ENCODE results near the gene KPNA3.

DNA sequence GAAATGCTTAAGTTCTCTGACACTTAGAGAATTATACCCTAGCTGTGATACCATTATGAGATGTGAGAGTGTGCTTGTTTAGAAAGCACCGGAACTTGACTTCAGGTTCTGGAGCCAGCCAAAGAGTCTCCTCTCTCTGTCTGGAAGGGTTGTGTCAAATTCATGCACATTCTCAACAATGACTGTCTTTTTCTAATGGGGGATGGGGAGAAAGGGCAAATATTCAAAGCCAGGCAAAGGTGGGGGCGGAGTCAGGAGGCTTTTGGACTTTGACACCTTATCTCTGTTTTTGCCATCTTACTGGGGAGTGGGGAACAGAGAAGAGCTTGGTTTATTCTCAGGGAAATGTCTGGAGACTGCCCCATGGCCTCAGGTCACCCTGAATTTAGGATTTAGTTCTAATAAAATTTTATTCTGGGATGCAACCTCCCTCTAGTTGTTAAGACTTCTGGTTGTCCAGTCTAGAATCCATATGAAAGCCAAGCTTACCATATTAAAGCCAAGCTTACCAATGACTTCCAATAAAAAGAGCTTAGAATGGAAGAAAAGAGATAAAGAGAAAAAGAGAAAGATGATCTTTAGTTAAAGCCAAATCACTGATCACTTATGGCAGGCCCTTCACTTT is 28.2 kb upstream of the KPNA3 start:
- TF ChIP-seq, protein P1, sequence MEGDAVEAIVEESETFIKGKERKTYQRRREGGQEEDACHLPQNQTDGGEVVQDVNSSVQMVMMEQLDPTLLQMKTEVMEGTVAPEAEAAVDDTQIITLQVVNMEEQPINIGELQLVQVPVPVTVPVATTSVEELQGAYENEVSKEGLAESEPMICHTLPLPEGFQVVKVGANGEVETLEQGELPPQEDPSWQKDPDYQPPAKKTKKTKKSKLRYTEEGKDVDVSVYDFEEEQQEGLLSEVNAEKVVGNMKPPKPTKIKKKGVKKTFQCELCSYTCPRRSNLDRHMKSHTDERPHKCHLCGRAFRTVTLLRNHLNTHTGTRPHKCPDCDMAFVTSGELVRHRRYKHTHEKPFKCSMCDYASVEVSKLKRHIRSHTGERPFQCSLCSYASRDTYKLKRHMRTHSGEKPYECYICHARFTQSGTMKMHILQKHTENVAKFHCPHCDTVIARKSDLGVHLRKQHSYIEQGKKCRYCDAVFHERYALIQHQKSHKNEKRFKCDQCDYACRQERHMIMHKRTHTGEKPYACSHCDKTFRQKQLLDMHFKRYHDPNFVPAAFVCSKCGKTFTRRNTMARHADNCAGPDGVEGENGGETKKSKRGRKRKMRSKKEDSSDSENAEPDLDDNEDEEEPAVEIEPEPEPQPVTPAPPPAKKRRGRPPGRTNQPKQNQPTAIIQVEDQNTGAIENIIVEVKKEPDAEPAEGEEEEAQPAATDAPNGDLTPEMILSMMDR (conservative IDR thresholded peaks at IDR 0.05) = no peak
- TF ChIP-seq EZH2 (IDR thresholded peaks at IDR 0.05; ENCODE audit: low read depth) = no peak
